H1 (cell line): Measurements from ENCODE around the gene PCP4. TPM values are rescaled to one million over a fixed set of nuclear protein-coding genes. Genes with fewer than 3 reads are reported as not detected.
A peak's percentile ranks its signal among the peaks of the same experiment; 100 is the strongest.

ENCODE experiments used
- CTCF ChIA-PET: fragments of 300-600 bp; sonication (Branson Sonifier 250); formaldehyde crosslinking; loops from one replicate; lab custom pipeline; 2021; ENCODE audit not compliant: partially characterized antibody; lab: Charles Lee
- POLR2A ChIA-PET: fragments of 300-600 bp; sonication (Branson Sonifier 250); formaldehyde crosslinking; loops from one replicate; lab custom pipeline; 2021; ENCODE audit warnings: inconsistent platforms; ENCODE audit not compliant: partially characterized antibody; lab: Charles Lee
- DNase-seq, 2 experiments: peaks; one replicate each; pipeline versions ENCODE4 v3.0.0 to v3.0.0-alpha.2; 2010 to 2022; ENCODE audit warnings: low spot score in 2 of 2, low read depth in 1 of 2, mixed read lengths in 1 of 2
- FAIRE-seq: peaks from 2 replicates; lab custom pipeline; 2011; peaks lifted over from hg19 to GRCh38; lab: Jason Lieb, UNC
- H2AFZ ChIP-seq: 2 replicates; pipeline ENCODE4 v1.8.1; 2012; ENCODE audit warnings: low read length, inconsistent platforms
- H2AK5ac ChIP-seq: 2 replicates; pipeline ENCODE4 v1.6.1; 2013; ENCODE audit warnings: low read depth, low read length
- H2BK120ac ChIP-seq: replicated peaks from 2 replicates; pipeline ENCODE3; 2013; ENCODE audit warnings: low read depth, low read length, inconsistent platforms
- H2BK12ac ChIP-seq: 2 replicates; pipeline ENCODE4 v1.6.1; 2013; ENCODE audit warnings: low read depth, low read length
- H2BK15ac ChIP-seq: 2 replicates; pipeline ENCODE4 v1.6.1; 2013; ENCODE audit warnings: low read length
- H2BK20ac ChIP-seq: 2 replicates; pipeline ENCODE4 v1.6.1; 2013; ENCODE audit warnings: low read length
- H2BK5ac ChIP-seq: 2 replicates; pipeline ENCODE4 v1.6.1; 2013; ENCODE audit warnings: low read depth, low read length
- H3K14ac ChIP-seq: 2 replicates; pipeline ENCODE4 v1.6.1; 2013; ENCODE audit warnings: inconsistent platforms; ENCODE audit not compliant: insufficient read length
- H3K18ac ChIP-seq: 2 replicates; pipeline ENCODE4 v1.6.1; 2013; ENCODE audit warnings: low read length; ENCODE audit errors: extremely low read depth
- H3K23ac ChIP-seq: 2 replicates; pipeline ENCODE4 v1.6.1; 2013; ENCODE audit warnings: inconsistent platforms; ENCODE audit not compliant: insufficient read length
- H3K23me2 ChIP-seq: 2 replicates; pipeline ENCODE4 v1.6.1; 2013; ENCODE audit warnings: low read depth, low read length
- H3K27ac ChIP-seq: 2 replicates; pipeline ENCODE4 v1.6.1; 2011; ENCODE audit warnings: low read depth, low read length, inconsistent platforms
- H3K27me3 ChIP-seq, 4 experiments: replicated peaks in 1 of 4; 1 replicate in 1 of 4; 2 replicates in 3 of 4; pipeline versions ENCODE4 v1.6.1 to v1.8.1; 2011 to 2013; ENCODE audit warnings: low read length in 3 of 4, mild to moderate bottlenecking in 3 of 4, inconsistent platforms in 2 of 4, mixed read lengths in 2 of 4, moderate library complexity in 1 of 4; ENCODE audit not compliant: control insufficient read depth in 3 of 4, insufficient read depth in 3 of 4; ENCODE audit errors: extremely low read depth in 1 of 4
- H3K36me3 ChIP-seq, 4 experiments: 2 replicates each; pipeline versions ENCODE4 v1.6.1 to v1.8.1; 2011 to 2013; ENCODE audit warnings: mild to moderate bottlenecking in 4 of 4, low read length in 3 of 4, moderate library complexity in 2 of 4, control low read depth in 1 of 4, inconsistent platforms in 1 of 4; ENCODE audit not compliant: insufficient read depth in 4 of 4, control insufficient read depth in 2 of 4
- H3K4ac ChIP-seq: replicated peaks from 2 replicates; pipeline ENCODE3; 2013; ENCODE audit warnings: low read length, low read depth, mixed read lengths, inconsistent platforms; ENCODE audit not compliant: insufficient read length
- H3K4me1 ChIP-seq, 4 experiments: replicated peaks in 1 of 4; 1 replicate in 1 of 4; 2 replicates in 3 of 4; pipeline versions ENCODE4 v1.6.1 to v1.8.1; 2011 to 2013; ENCODE audit warnings: low read length in 3 of 4, inconsistent platforms in 2 of 4, mixed read lengths in 1 of 4; ENCODE audit not compliant: insufficient read depth in 4 of 4, control insufficient read depth in 3 of 4
- H3K4me2 ChIP-seq, 2 experiments: 2 replicates each; pipeline versions ENCODE4 v1.6.1 to v1.8.1; 2011 to 2013; ENCODE audit warnings: low read depth in 2 of 2, low read length in 2 of 2, control low read depth in 1 of 2, inconsistent platforms in 1 of 2, mild to moderate bottlenecking in 1 of 2; ENCODE audit not compliant: insufficient read depth in 1 of 2
- H3K4me3 ChIP-seq, 4 experiments: fragments of 200-600, 300-600 bp in 1 of 4; sonication (generic), shearing (Covaris generic), sonication (Bioruptor Twin) in 1 of 4; 2 replicates each; pipeline versions ENCODE4 v1.5.1 to v1.8.1; 2011 to 2016; ENCODE audit warnings: low read length in 4 of 4, low read depth in 3 of 4, control low read depth in 2 of 4, inconsistent platforms in 2 of 4, mild to moderate bottlenecking in 2 of 4, mixed read lengths in 1 of 4, moderate library complexity in 1 of 4; ENCODE audit not compliant: insufficient read depth in 2 of 4; ENCODE audit errors: extremely low read depth in 1 of 4
- H3K56ac ChIP-seq: replicated peaks from 2 replicates; pipeline ENCODE3; 2013; ENCODE audit warnings: low read depth, mild to moderate bottlenecking, mixed read lengths, low read length, inconsistent platforms; ENCODE audit not compliant: insufficient read length
- H3K79me1 ChIP-seq: 2 replicates; pipeline ENCODE4 v1.6.1; 2013; ENCODE audit warnings: low read depth, low read length, control low read depth
- H3K79me2 ChIP-seq, 2 experiments: 2 replicates each; pipeline versions ENCODE4 v1.6.1 to v1.8.1; 2012 to 2013; ENCODE audit warnings: low read length in 2 of 2, mild to moderate bottlenecking in 2 of 2, inconsistent platforms in 1 of 2; ENCODE audit not compliant: insufficient read depth in 2 of 2, control insufficient read depth in 1 of 2
- H3K9ac ChIP-seq, 4 experiments: replicated peaks in 1 of 4; 1 replicate in 1 of 4; 2 replicates in 3 of 4; pipeline versions ENCODE4 v1.6.1 to v1.8.1; 2011 to 2013; ENCODE audit warnings: low read depth in 3 of 4, low read length in 3 of 4, control low read depth in 2 of 4, mild to moderate bottlenecking in 2 of 4, moderate library complexity in 2 of 4, inconsistent platforms in 1 of 4; ENCODE audit errors: extremely low read depth in 1 of 4
- H3K9me3 ChIP-seq, 2 experiments: 2 replicates each; pipeline versions ENCODE4 v1.6.1 to v1.8.1; 2012 to 2013; ENCODE audit warnings: mild to moderate bottlenecking in 2 of 2, moderate library complexity in 2 of 2, control low read depth in 1 of 2, inconsistent platforms in 1 of 2, low read depth in 1 of 2, low read length in 1 of 2, mixed read lengths in 1 of 2; ENCODE audit not compliant: insufficient read depth in 2 of 2
- H4K20me1 ChIP-seq, 2 experiments: replicated peaks in 1 of 2; 2 replicates each; pipeline versions ENCODE3 to v1.8.1; 2011 to 2013; ENCODE audit warnings: inconsistent platforms in 2 of 2, low read length in 2 of 2, mild to moderate bottlenecking in 1 of 2; ENCODE audit not compliant: insufficient read depth in 2 of 2, control insufficient read depth in 1 of 2
- H4K5ac ChIP-seq: 2 replicates; pipeline ENCODE4 v1.6.1; 2013; ENCODE audit warnings: low read length, low read depth, mixed read lengths, inconsistent platforms; ENCODE audit not compliant: insufficient read length
- H4K8ac ChIP-seq: 2 replicates; pipeline ENCODE4 v1.8.0; 2013; ENCODE audit warnings: mild to moderate bottlenecking, moderate library complexity, low read length, inconsistent platforms; ENCODE audit not compliant: insufficient read depth; ENCODE audit errors: extremely low read depth
- H4K91ac ChIP-seq: replicated peaks from 2 replicates; pipeline ENCODE3; 2013; ENCODE audit warnings: low read length, mixed read lengths, inconsistent platforms; ENCODE audit not compliant: insufficient read length
- BACH1 ChIP-seq: IDR thresholded peaks from 2 replicates; pipeline ENCODE4 v1.6.1; 2012; ENCODE audit warnings: low read length, improper control_type of control experiment
- EP300 ChIP-seq, 2 experiments: IDR thresholded peaks; 1 replicate in 1 of 2; 2 replicates in 1 of 2; pipeline ENCODE4 v1.6.1; 2011 to 2012; ENCODE audit warnings: low read depth in 2 of 2, low read length in 2 of 2, mild to moderate bottlenecking in 2 of 2, borderline replicate concordance in 1 of 2, inconsistent platforms in 1 of 2, moderate library complexity in 1 of 2
- GABPA ChIP-seq: IDR thresholded peaks from 2 replicates; pipeline ENCODE4 v1.6.1; 2011; ENCODE audit warnings: mild to moderate bottlenecking, low read length, moderate library complexity, borderline replicate concordance; ENCODE audit not compliant: insufficient read depth
- RAD21 ChIP-seq, 2 experiments: IDR thresholded peaks in 1 of 2; conservative IDR thresholded peaks in 1 of 2; 2 replicates each; pipeline ENCODE4 v1.6.1; 2011; ENCODE audit warnings: low read depth in 2 of 2, low read length in 2 of 2, improper control_type of control experiment in 1 of 2, inconsistent platforms in 1 of 2, mild to moderate bottlenecking in 1 of 2, moderate library complexity in 1 of 2
- RXRA ChIP-seq: IDR thresholded peaks from 2 replicates; pipeline ENCODE4 v1.6.1; 2011; ENCODE audit warnings: low read depth, mild to moderate bottlenecking, low read length, moderate library complexity; ENCODE audit not compliant: insufficient read depth
- SIRT6 ChIP-seq: IDR thresholded peaks from one replicate; pipeline ENCODE4 v1.7.1; 2012; ENCODE audit warnings: low read length, inconsistent platforms
- WGBS, 2 experiments: shearing (Covaris generic) in 1 of 2; methylation state at CpG; one replicate each; pipeline versions ENCODE4 v1.1.6 to v1.1.7; 2013 to 2015; ENCODE audit warnings: low lambda C conversion rate in 2 of 2, mixed read lengths in 2 of 2, inconsistent platforms in 1 of 2, low coverage in 1 of 2, missing lambda C conversion rate in 1 of 2; ENCODE audit not compliant: insufficient replicate concordance in 2 of 2, insufficient coverage in 1 of 2, insufficient read length in 1 of 2; ENCODE audit errors: extremely low coverage in 1 of 2, missing lambda C conversion rate in 1 of 2; 5-methylcytosine and 5-hydroxymethylcytosine counted together
- polyA plus RNA-seq, 7 experiments: library from polyadenylated mRNA; depleted of rRNA in 3 of 7; stranded (reverse) in 5 of 7; unstranded in 2 of 7; fragments of >200 nt in 5 of 7; fragments of 200-250 nt in 2 of 7; gene quantifications; 1 replicate in 5 of 7; 2 replicates in 1 of 7; 4 replicates in 1 of 7; pipeline versions ENCODE4 v1.2.1 to v1.2.3, GENCODE V29; 2011 to 2013; ENCODE audit warnings: missing spikeins in 2 of 7, mixed read lengths in 2 of 7
- total RNA-seq: library from RNA; stranded (reverse); fragmentation: NEBNext Ultra II Directional; extraction: Animal tissue kit (Norgen Biotek cat#: 25700); gene quantifications from 2 replicates; pipeline ENCODE4 v1.2.1, GENCODE V29; 2021
- TF ChIP-seq, protein P1 (sequence below), 3 experiments: IDR thresholded peaks; 1 replicate in 2 of 3; 2 replicates in 1 of 3; pipeline versions ENCODE4 v1.5.1 to v1.6.1; 2011; ENCODE audit warnings: low read length in 3 of 3, mild to moderate bottlenecking in 3 of 3, inconsistent platforms in 2 of 3, low read depth in 1 of 3, moderate library complexity in 1 of 3; ENCODE audit not compliant: insufficient read depth in 1 of 3; ENCODE audit errors: control extremely low read depth in 1 of 3

PCP4 gene
- total and polyA plus RNA-seq, 2 of the 8 experiments (the other 6 are each of a cell fraction or from before 2014, with no cell fraction given) = 1.8 to 2.4 TPM

DNA sequence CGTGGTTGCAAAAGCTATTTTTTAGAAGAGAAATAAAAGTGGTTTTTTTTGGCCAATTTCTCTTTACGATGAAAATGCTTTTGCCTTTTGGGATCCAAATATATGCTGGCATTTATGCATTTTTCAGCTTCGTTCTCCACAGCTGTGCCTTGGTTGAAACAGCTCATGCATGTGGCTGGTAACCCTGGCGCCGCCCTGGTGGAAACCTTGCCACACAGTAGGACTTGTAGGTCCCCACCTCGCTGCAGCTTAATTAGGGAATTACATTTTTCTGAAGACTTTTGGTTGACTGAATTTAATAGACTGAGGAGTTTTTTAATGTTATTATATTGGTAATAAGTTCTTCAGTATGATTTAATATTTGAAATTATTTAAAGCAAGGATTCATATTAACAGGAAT lies 12.7 kb upstream of the PCP4 start:
- Histone ChIP-seq H2AK5ac (no peak overlapping the region), H3K4me1 (0 out of 7 replicates have a peak, but pooled peaks cover 0 to 4% (median 0%) of the 10 kb centered on the region in 4 experiments), H2BK120ac (no peak overlapping the region), H3K79me2 (no peaks in the 10 kb centered on the region), H3K79me1 (no peaks in the 10 kb centered on the region)
- no peak for DNase-seq
- TF ChIP-seq SIRT6 = no peak
- no peak for TF ChIP-seq EP300 (IDR thresholded peaks at IDR 0.05; ENCODE audit: borderline replicate concordance in 1 of 2, low read depth in 2 of 2, low read length in 2 of 2)
- TF ChIP-seq RAD21 (IDR thresholded peaks at IDR 0.05 in 1 of 2, conservative IDR thresholded peaks at IDR 0.05 in 1 of 2; ENCODE audit: low read depth in 2 of 2, low read length in 2 of 2) = peak in 1 of 2 experiments; percentile 16; a peak in 1 of 4 replicates
- TF ChIP-seq GABPA = no peak
- TF ChIP-seq, protein P1, sequence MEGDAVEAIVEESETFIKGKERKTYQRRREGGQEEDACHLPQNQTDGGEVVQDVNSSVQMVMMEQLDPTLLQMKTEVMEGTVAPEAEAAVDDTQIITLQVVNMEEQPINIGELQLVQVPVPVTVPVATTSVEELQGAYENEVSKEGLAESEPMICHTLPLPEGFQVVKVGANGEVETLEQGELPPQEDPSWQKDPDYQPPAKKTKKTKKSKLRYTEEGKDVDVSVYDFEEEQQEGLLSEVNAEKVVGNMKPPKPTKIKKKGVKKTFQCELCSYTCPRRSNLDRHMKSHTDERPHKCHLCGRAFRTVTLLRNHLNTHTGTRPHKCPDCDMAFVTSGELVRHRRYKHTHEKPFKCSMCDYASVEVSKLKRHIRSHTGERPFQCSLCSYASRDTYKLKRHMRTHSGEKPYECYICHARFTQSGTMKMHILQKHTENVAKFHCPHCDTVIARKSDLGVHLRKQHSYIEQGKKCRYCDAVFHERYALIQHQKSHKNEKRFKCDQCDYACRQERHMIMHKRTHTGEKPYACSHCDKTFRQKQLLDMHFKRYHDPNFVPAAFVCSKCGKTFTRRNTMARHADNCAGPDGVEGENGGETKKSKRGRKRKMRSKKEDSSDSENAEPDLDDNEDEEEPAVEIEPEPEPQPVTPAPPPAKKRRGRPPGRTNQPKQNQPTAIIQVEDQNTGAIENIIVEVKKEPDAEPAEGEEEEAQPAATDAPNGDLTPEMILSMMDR (IDR thresholded peaks at IDR 0.05; ENCODE audit: control extremely low read depth in 1 of 3, insufficient read depth in 1 of 3, low read depth in 1 of 3, low read length in 3 of 3) = peak; percentile 22 to 51 (median 42); a peak in 3 of 4 replicates
- no peak for TF ChIP-seq BACH1
- TF ChIP-seq RXRA = no peak
- TF ChIP-seq, all 59 proteins: peak for 2
- Histone ChIP-seq H3K23me2 (no peaks in the 10 kb centered on the region; the same call in 1 of the 2 replicates), H3K36me3 (no peaks in the 10 kb centered on the region; a peak in 1 of 8 replicates), H3K9ac (no peak overlapping the region), H2BK5ac (no peak overlapping the region), H4K91ac (no peak overlapping the region), H3K23ac (no peak overlapping the region), H4K20me1 (no peaks in the 10 kb centered on the region), H2AFZ (no peak overlapping the region), H3K27me3 (no peaks in the 10 kb centered on the region), H3K4ac (no peak overlapping the region), H3K27ac (no peak overlapping the region), H3K14ac (no peak overlapping the region), H3K18ac (no peak overlapping the region), H3K9me3 (peaks cover 3 to 4% of the 10 kb centered on the region in 2 experiments; a peak in 1 of 4 replicates), H3K4me3 (no peak overlapping the region), H2BK12ac (no peak overlapping the region), H2BK15ac (no peak overlapping the region), H3K4me2 (no peak overlapping the region), H4K5ac (no peak overlapping the region), H4K8ac (no peak overlapping the region), H3K56ac (no peak overlapping the region), H2BK20ac (no peak overlapping the region)
- no peak for FAIRE-seq
- ChIA-PET POLR2A (no interaction called here), CTCF (interaction anchor here (0.8 to 3.0 kb wide), 10 partner anchors 9 to 141 kb away, joined by 3 to 23 read pairs (median 4); partner anchors contain the start of gene PCP4)
- WGBS, 2 experiments = 87% methylated on average over 6 of the region's 6 CpGs; no CpG with 5 or more reads in 1 of the 2 experiments
